ENCODE measurements around the gene NDE1. TPM values are rescaled to one million over a fixed set of nuclear protein-coding genes. Genes with fewer than 3 reads are reported as not detected.

NDE1 gene
- total and polyA plus RNA-seq, 12 donors, result 3.1 to 21.6 (median 14.7) TPM

- H3K4me1 ChIP-seq (replicated peaks in 1 of 2), result no peaks in the 10 kb centered on the region
- intact Hi-C loops (cut with DNase I), result loop anchor here in 1 of 2 donors (10.0 kb wide), 1 partner anchor 283 kb away; no protein-coding TSS in a partner anchor
- no peaks in the 10 kb centered on the region for H3K36me3 ChIP-seq (replicated peaks in 1 of 2)
- H3K27me3 ChIP-seq, result no peaks in the 10 kb centered on the region
- no peaks in the 10 kb centered on the region for H3K9me3 ChIP-seq (replicated peaks in 1 of 3)
- DNase-seq, result peak in 5 of 7 donors; percentile 10 to 60 (median 28)
- H3K27ac ChIP-seq, result no peak overlapping the region
- no peak overlapping the region for H3K4me3 ChIP-seq
- 74 to 85% (median 81%) methylated on average over 12 of the region's 12 CpGs for WGBS, 4 donors
- TF ChIP-seq POLR2A (IDR thresholded peaks at IDR 0.05) (no peak), CTCF (IDR thresholded peaks at IDR 0.05) (no peak)
These were observed 58.1 kb downstream of the NDE1 start for GRCh38 chr16:15708096-15708495.

- H3K27me3 ChIP-seq, result no peaks in the 10 kb centered on the region
- no peak overlapping the region for H3K4me3 ChIP-seq
- no peak overlapping the region for H3K27ac ChIP-seq
- TF ChIP-seq POLR2A (IDR thresholded peaks at IDR 0.05) (no peak), CTCF (IDR thresholded peaks at IDR 0.05) (no peak)
- H3K9me3 ChIP-seq (replicated peaks in 1 of 3), result no peaks in the 10 kb centered on the region
- no peak for DNase-seq
- intact Hi-C loops (cut with DNase I), result loop anchor here in 1 of 2 donors (10.0 kb wide), 1 partner anchor 284 kb away; no protein-coding TSS in a partner anchor
- WGBS, 4 donors, result 86 to 98% (median 93%) methylated on average over 7 of the region's 7 CpGs
- H3K4me1 ChIP-seq (replicated peaks in 1 of 2), result no peaks in the 10 kb centered on the region
- H3K36me3 ChIP-seq (replicated peaks in 1 of 2), result no peaks in the 10 kb centered on the region
These were observed 59.0 kb downstream of the NDE1 start for GRCh38 chr16:15708997-15709396.

GRCh38 chr16:15714393-15715172 is 64.5 kb downstream of the NDE1 start:
- H3K4me3 ChIP-seq, result no peak overlapping the region
- intact Hi-C loops (cut with DNase I), result no loop called here
- H3K36me3 ChIP-seq (replicated peaks in 1 of 2), result no peaks in the 10 kb centered on the region
- TF ChIP-seq POLR2A (IDR thresholded peaks at IDR 0.05) (no peak), CTCF (IDR thresholded peaks at IDR 0.05) (no peak)
- no peaks in the 10 kb centered on the region for H3K4me1 ChIP-seq (replicated peaks in 1 of 2)
- H3K27me3 ChIP-seq, result no peaks in the 10 kb centered on the region
- WGBS, 4 donors, result 89 to 95% (median 92%) methylated on average over 19 to 29 of the region's 29 CpGs
- no peak overlapping the region for H3K27ac ChIP-seq
- no peak for DNase-seq
- H3K9me3 ChIP-seq (replicated peaks in 1 of 3), result no peaks in the 10 kb centered on the region

- H3K4me1 ChIP-seq (replicated peaks in 1 of 2), result no peaks in the 10 kb centered on the region
- no peaks in the 10 kb centered on the region for H3K9me3 ChIP-seq (replicated peaks in 1 of 3)
- H3K27me3 ChIP-seq, result no peaks in the 10 kb centered on the region
- no peaks in the 10 kb centered on the region for H3K36me3 ChIP-seq (replicated peaks in 1 of 2)
- 93 to 97% (median 96%) methylated on average over 5 of the region's 5 CpGs for WGBS, 4 donors
- DNase-seq, result no peak
- H3K4me3 ChIP-seq, result no peak overlapping the region
- no peak for TF ChIP-seq CTCF (IDR thresholded peaks at IDR 0.05)
- no peak for TF ChIP-seq POLR2A (IDR thresholded peaks at IDR 0.05)
- H3K27ac ChIP-seq, result no peak overlapping the region
- intact Hi-C loops (cut with DNase I), result no loop called here
These were observed 65.2 kb downstream of the NDE1 start for GRCh38 chr16:15715221-15715620.
